Measurements from ENCODE around the gene ASXL1. TPM values are rescaled to one million over a fixed set of nuclear protein-coding genes. Genes with fewer than 3 reads are reported as not detected.

Gene ASXL1
- total and polyA plus RNA-seq, 9 of the 15 experiments (the other 6 are each of a cell fraction or from before 2014, with no cell fraction given) = 6.5 to 65.3 (median 32.3) TPM

GRCh38 chr20:32397567-32398084 lies 39.5 kb downstream of the ASXL1 start (continued):
- TF ChIP-seq ZNF398 (CRISPR knock-in tag; IDR thresholded peaks at IDR 0.05) = peak; percentile 52; the same call in 1 of the 2 replicates
- peak; percentile 54; the same call in 1 of the 2 replicates for TF ChIP-seq HES1 (IDR thresholded peaks at IDR 0.05; ENCODE audit: low read depth)
- peak; percentile 95 for TF ChIP-seq DMBX1 (CRISPR knock-in tag; IDR thresholded peaks at IDR 0.05; ENCODE audit: borderline replicate concordance)
- TF ChIP-seq ZBTB26 (CRISPR knock-in tag; IDR thresholded peaks at IDR 0.05) = no peak
- peak; percentile 84; the same call in 1 of the 2 replicates for TF ChIP-seq NFRKB (IDR thresholded peaks at IDR 0.05; ENCODE audit: low read depth)
- 0 out of 6 replicates have a peak, but pooled peaks of 1 of the 3 experiments have one; percentile 23 for TF ChIP-seq ZBTB11 (CRISPR knock-in tag; IDR thresholded peaks at IDR 0.05)
- TF ChIP-seq SNRNP70 (optimal IDR thresholded peaks at IDR 0.05; ENCODE audit: low read depth, low read length) = no peak
- TF ChIP-seq ZNF174 (CRISPR knock-in tag; IDR thresholded peaks at IDR 0.05) = no peak
- TF ChIP-seq MITF (IDR thresholded peaks at IDR 0.05) = no peak
- TF ChIP-seq ZNF24 (IDR thresholded peaks at IDR 0.05) = no peak
- TF ChIP-seq NFATC3 (IDR thresholded peaks at IDR 0.05) = peak; percentile 83; the same call in 1 of the 2 replicates
- no peak for TF ChIP-seq NR4A1 (CRISPR knock-in tag; IDR thresholded peaks at IDR 0.05)
- peak; percentile 82; the same call in 1 of the 2 replicates for TF ChIP-seq NR4A1 (tag; IDR thresholded peaks at IDR 0.05)
- TF ChIP-seq EGR1 (conservative IDR thresholded peaks at IDR 0.05) = no peak
- no peak for TF ChIP-seq KLF13 (tag; IDR thresholded peaks at IDR 0.05; ENCODE audit: borderline replicate concordance, low read depth)
- no peak for TF ChIP-seq GTF2F1 (IDR thresholded peaks at IDR 0.05; ENCODE audit: low read depth, low read length)
- TF ChIP-seq SMAD1 (IDR thresholded peaks at IDR 0.05; ENCODE audit: low read depth, low read length, partially characterized antibody) = no peak
- TF ChIP-seq THRB (CRISPR knock-in tag; conservative IDR thresholded peaks at IDR 0.05) = no peak
